PC-3 (cell line): ENCODE measurements around the gene NDOR1. TPM values are rescaled to one million over a fixed set of nuclear protein-coding genes. Genes with fewer than 3 reads are reported as not detected.

Experiments
- ATAC-seq: fragments of 200-7000 bp; cut with Tn5 transposase; 2 replicates; pipeline ENCODE4 v1.9.1; 2020; ENCODE audit warnings: mild to moderate bottlenecking, moderate library complexity
- BruUV-seq: library from RNA; stranded (reverse); fragments of 400-500 nt; replicated peaks from 2 replicates; lab custom pipeline; 2021; lab: Mats Ljungman, UMichigan
- CTCF ChIA-PET: fragments of 300-600 bp; sonication (Branson Sonifier 250); formaldehyde crosslinking; loops from one replicate; lab custom pipeline; 2022; ENCODE audit warnings: antibody characterized with exemption; lab: Charles Lee
- POLR2A ChIA-PET: fragments of 300-600 bp; sonication (Branson Sonifier 250); formaldehyde crosslinking; loops from one replicate; lab custom pipeline; 2022; ENCODE audit warnings: antibody characterized with exemption; ENCODE audit not compliant: unreplicated experiment; lab: Charles Lee
- DNase-seq: peaks from one replicate; pipeline ENCODE4 v3.0.0-alpha.2; 2015
- H2AFZ ChIP-seq: fragments of 300-600 bp; sonication (generic); 2 replicates; pipeline ENCODE4 v1.6.0; 2016; ENCODE audit warnings: antibody characterized with exemption, low read length
- H3F3A ChIP-seq: fragments of 300-600 bp; sonication (generic); one replicate; pipeline ENCODE4 v1.6.0; 2017; ENCODE audit warnings: antibody characterized with exemption, low read length, control low read depth, mild to moderate bottlenecking; ENCODE audit not compliant: unreplicated experiment
- H3K27ac ChIP-seq: fragments of 300-600 bp; sonication (generic); 2 replicates; pipeline ENCODE4 v1.5.1; 2016; ENCODE audit warnings: mild to moderate bottlenecking, low read length
- H3K27me3 ChIP-seq: fragments of 300-600 bp; sonication (generic); 2 replicates; pipeline ENCODE4 v1.6.1; 2016; ENCODE audit warnings: low read length, mixed read lengths
- H3K36me3 ChIP-seq: fragments of 300-600 bp; sonication (generic); 2 replicates; pipeline ENCODE4 v1.6.1; 2016; ENCODE audit warnings: low read depth, mixed run types, low read length, mixed read lengths
- H3K4me1 ChIP-seq: fragments of 300-600 bp; sonication (generic); 2 replicates; pipeline ENCODE4 v1.5.1; 2016; ENCODE audit warnings: low read length; ENCODE audit not compliant: insufficient read depth
- H3K4me2 ChIP-seq: fragments of 300-600 bp; sonication (generic); 2 replicates; pipeline ENCODE4 v1.6.0; 2016; ENCODE audit warnings: low read length
- H3K4me3 ChIP-seq: fragments of 300-600 bp; sonication (generic); 2 replicates; pipeline ENCODE4 v1.5.1; 2016; ENCODE audit warnings: mild to moderate bottlenecking, low read length, mixed read lengths
- H3K79me2 ChIP-seq: fragments of 300-600 bp; sonication (generic); 2 replicates; pipeline ENCODE4 v1.6.1; 2017; ENCODE audit warnings: low read length, mixed read lengths
- H3K9ac ChIP-seq: fragments of 300-600 bp; sonication (generic); 2 replicates; pipeline ENCODE4 v1.6.0; 2016; ENCODE audit warnings: mild to moderate bottlenecking, low read length
- H3K9me2 ChIP-seq: fragments of 300-600 bp; sonication (generic); replicated peaks from 2 replicates; pipeline ENCODE4 v1.6.1; 2016; ENCODE audit warnings: mixed run types, low read length, mixed read lengths
- H3K9me3 ChIP-seq: fragments of 300-600 bp; sonication (generic); 2 replicates; pipeline ENCODE4 v1.6.1; 2016; ENCODE audit warnings: low read length, mixed read lengths
- H4K20me1 ChIP-seq: fragments of 300-600 bp; sonication (generic); 2 replicates; pipeline ENCODE4 v1.6.1; 2016; ENCODE audit warnings: low read length, mixed read lengths
- EZH2 ChIP-seq: fragments of 300-600 bp; sonication (generic); IDR thresholded peaks from one replicate; pipeline ENCODE4 v1.6.1; 2017; ENCODE audit warnings: antibody characterized with exemption, mild to moderate bottlenecking, low read length; ENCODE audit not compliant: unreplicated experiment
- EZH2phosphoT487 ChIP-seq: fragments of 300-600 bp; sonication (generic); IDR thresholded peaks from 2 replicates; pipeline ENCODE4 v1.6.1; 2018; ENCODE audit warnings: mild to moderate bottlenecking, antibody characterized with exemption, low read length, borderline replicate concordance
- intact Hi-C: fragments of 100-400 bp; cut with micrococcal nuclease; formaldehyde crosslinking; loops from 2 replicates; pipeline ENCODE4 v1.9.0; 2023
- total RNA-seq: library from RNA; depleted of rRNA; stranded (reverse); fragments of >200 nt; gene quantifications from 2 replicates; pipeline ENCODE4 v1.2.3, GENCODE V29; 2014
- TF ChIP-seq, protein P1 (sequence below): fragments of 300-600 bp; sonication (generic); conservative IDR thresholded peaks from 2 replicates; pipeline ENCODE4 v1.5.1; 2017; ENCODE audit warnings: antibody characterized with exemption, low read depth, mild to moderate bottlenecking, low read length

NDOR1 gene
- total RNA-seq, 1 experiment from 2014 or later, result 25.7 TPM

DNA sequence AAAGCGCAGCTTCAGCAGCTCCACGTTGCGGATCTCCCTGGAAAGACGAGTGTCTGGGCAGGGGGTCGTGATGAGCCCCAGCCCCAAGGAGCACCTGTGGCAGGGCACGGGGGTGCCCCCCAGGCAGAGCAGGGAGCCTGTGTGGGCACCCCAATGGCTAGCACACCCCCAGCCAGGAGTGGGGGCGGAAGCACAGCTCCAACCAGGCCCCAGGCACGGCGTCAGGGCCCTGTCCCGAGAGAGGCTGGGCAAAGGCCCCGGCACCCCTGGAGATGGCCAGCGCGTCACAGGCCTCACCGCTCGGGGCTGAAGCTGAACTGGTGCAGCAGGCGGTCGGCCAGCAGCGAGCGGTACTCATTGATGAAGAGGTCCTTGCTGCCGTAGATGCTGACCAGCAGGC lies 25.0 kb upstream of the NDOR1 start:
- TF ChIP-seq EZH2, result no peak
- no peak for TF ChIP-seq EZH2phosphoT487
- TF ChIP-seq, protein P1, sequence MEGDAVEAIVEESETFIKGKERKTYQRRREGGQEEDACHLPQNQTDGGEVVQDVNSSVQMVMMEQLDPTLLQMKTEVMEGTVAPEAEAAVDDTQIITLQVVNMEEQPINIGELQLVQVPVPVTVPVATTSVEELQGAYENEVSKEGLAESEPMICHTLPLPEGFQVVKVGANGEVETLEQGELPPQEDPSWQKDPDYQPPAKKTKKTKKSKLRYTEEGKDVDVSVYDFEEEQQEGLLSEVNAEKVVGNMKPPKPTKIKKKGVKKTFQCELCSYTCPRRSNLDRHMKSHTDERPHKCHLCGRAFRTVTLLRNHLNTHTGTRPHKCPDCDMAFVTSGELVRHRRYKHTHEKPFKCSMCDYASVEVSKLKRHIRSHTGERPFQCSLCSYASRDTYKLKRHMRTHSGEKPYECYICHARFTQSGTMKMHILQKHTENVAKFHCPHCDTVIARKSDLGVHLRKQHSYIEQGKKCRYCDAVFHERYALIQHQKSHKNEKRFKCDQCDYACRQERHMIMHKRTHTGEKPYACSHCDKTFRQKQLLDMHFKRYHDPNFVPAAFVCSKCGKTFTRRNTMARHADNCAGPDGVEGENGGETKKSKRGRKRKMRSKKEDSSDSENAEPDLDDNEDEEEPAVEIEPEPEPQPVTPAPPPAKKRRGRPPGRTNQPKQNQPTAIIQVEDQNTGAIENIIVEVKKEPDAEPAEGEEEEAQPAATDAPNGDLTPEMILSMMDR, result no peak

DNA sequence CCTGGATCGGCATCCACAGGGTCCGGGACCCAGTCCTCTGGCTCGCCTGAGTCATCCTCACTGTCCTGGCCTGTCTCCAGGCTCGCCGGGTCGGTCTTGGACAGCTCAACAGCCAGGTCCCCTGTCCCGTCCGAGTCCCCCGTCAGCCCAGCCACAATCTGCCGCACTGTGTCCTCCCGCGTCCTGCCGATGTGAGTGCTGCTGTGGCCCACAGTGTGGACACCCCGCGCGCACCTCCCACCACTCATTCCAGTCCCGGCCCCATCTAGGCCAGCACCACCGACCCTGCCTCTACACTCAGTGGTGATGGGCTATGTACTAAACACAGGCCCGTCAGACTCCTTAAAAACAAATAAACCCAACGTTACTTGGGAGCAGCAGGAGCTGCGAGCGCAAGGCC lies 23.8 kb upstream of the NDOR1 start:
- Histone ChIP-seq H3K4me1 (peaks cover 6% of the 10 kb centered on the region; the same call in 1 of the 2 replicates), H2AFZ (no peak overlapping the region), H3K9me2 (no peaks in the 10 kb centered on the region), H4K20me1 (no peaks in the 10 kb centered on the region), H3K4me2 (no peak overlapping the region), H3F3A (no peaks in the 10 kb centered on the region), H3K4me3 (no peak overlapping the region), H3K9ac (no peak overlapping the region), H3K9me3 (no peaks in the 10 kb centered on the region), H3K27me3 (no peaks in the 10 kb centered on the region), H3K27ac (no peak overlapping the region), H3K79me2 (peaks cover 11% of the 10 kb centered on the region), H3K36me3 (no peaks in the 10 kb centered on the region)
- BruUV-seq, result no TSS peak
- intact Hi-C loops, result no loop called here
- ATAC-seq, result no peak
- DNase-seq, result no peak
- ChIA-PET POLR2A (no interaction called here), CTCF (no interaction called here)
- TF ChIP-seq EZH2, result no peak
- TF ChIP-seq EZH2phosphoT487, result no peak

More for the DNA sequence above, 25.0 kb upstream of the NDOR1 start:
- ATAC-seq (no peak), DNase-seq (no peak)
- no peaks in the 10 kb centered on the region for H3K9me3 ChIP-seq
- H2AFZ ChIP-seq, result no peak overlapping the region
- H3K4me2 ChIP-seq, result no peak overlapping the region
- no peak overlapping the region for H3K27ac ChIP-seq
- H3K79me2 ChIP-seq, result no peaks in the 10 kb centered on the region
- no peaks in the 10 kb centered on the region for H3K27me3 ChIP-seq
- no peaks in the 10 kb centered on the region for H3F3A ChIP-seq
- H3K9ac ChIP-seq, result no peak overlapping the region
- H3K9me2 ChIP-seq, result no peaks in the 10 kb centered on the region
- CTCF ChIA-PET, result no interaction called here
- H3K36me3 ChIP-seq, result no peaks in the 10 kb centered on the region
- POLR2A ChIA-PET, result no interaction called here
- H3K4me3 ChIP-seq, result no peak overlapping the region
- no peaks in the 10 kb centered on the region for H3K4me1 ChIP-seq
- intact Hi-C loops, result no loop called here
- no peaks in the 10 kb centered on the region for H4K20me1 ChIP-seq
- BruUV-seq, result no TSS peak

DNA sequence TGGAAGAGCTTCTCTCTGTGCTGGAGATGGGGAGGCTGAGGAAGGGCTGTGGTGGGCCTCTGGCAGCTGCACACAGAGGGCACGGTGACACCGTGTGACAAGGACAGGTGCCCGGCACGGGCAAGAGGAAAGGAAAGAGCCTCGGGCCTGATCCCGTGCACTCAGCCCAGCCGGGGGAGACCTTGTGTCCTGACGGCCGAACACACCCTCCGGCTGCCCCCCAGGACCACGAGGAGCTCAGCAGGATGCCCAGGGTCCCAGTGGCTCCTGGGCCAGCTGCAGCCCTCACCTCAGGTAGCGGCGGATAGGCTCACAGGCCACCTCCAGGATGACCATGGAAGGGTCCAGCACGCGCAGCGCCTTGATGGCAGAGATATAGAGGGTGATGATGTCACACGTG lies 22.7 kb upstream of the NDOR1 start:
- H3K27ac ChIP-seq, result no peak overlapping the region
- peaks cover 22% of the 10 kb centered on the region for H3K79me2 ChIP-seq
- H3K9me2 ChIP-seq, result no peaks in the 10 kb centered on the region
- H4K20me1 ChIP-seq, result no peaks in the 10 kb centered on the region
- H3K36me3 ChIP-seq, result no peaks in the 10 kb centered on the region
- H3K27me3 ChIP-seq, result no peaks in the 10 kb centered on the region
- H3K4me2 ChIP-seq, result no peak overlapping the region
- H3K4me1 ChIP-seq, result peaks cover 15% of the 10 kb centered on the region
- DNase-seq (no peak), ATAC-seq (no peak)
- H2AFZ ChIP-seq, result no peak overlapping the region
- no peaks in the 10 kb centered on the region for H3K9me3 ChIP-seq
- no peaks in the 10 kb centered on the region for H3F3A ChIP-seq
- POLR2A ChIA-PET, result no interaction called here
- CTCF ChIA-PET, result no interaction called here
- no peak overlapping the region for H3K4me3 ChIP-seq
- intact Hi-C loops, result no loop called here
- no peak overlapping the region for H3K9ac ChIP-seq
- TF ChIP-seq EZH2 (no peak), EZH2phosphoT487 (no peak)
- TF ChIP-seq, protein P1, result no peak
- no TSS peak for BruUV-seq
